CD4-positive, alpha-beta T cell treated with Interleukin-1 beta for 1 hour (primary cell): Measurements from ENCODE around the gene GTPBP6.
"Not testable (repeated sequence)": the region's sequence is repeated elsewhere in the genome, so short reads cannot be mapped to it uniquely, and the experiment has no call there.

Experiments used
- DNase-seq, 2 donors: peaks; one replicate each; pipeline ENCODE4 v3.0.0-alpha.2; 2020 to 2022

Gene GTPBP6

DNA sequence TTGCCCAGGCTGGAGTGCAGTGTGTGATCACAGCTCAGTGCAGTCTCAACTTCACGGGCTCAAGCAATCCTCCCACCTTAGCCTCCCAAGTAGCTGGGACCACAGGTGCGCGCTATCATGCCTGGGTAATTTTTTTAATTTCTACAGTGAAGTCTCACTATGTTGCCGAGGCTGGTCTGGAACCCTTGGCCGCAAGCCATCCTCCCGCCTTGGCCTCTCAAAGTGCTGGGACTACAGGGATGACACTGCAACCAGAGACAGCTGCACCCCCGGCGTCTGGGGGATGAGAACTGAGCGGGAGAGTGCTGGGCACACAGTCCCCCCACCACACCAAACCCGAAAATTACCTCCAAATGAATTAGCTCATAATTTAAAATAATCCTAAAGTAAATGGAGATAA, 33.1 kb upstream of the GTPBP6 start:
- no peak for DNase-seq

DNA sequence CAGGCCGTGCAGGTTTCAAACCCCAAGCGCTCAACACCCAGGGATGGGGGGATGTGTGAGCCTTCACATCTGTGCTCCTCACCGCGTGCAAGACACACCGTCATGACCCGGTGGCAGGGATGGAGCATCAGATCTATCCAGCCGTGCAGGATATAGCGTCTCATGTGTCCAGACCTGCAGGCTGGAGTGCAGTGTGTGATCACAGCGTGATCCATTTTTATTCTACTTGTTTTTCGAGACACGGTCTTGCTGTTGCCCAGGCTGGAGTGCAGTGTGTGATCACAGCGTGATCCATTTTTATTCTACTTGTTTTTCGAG, 32.7 kb upstream of the GTPBP6 start:
- not testable (repeated sequence) for DNase-seq

DNA sequence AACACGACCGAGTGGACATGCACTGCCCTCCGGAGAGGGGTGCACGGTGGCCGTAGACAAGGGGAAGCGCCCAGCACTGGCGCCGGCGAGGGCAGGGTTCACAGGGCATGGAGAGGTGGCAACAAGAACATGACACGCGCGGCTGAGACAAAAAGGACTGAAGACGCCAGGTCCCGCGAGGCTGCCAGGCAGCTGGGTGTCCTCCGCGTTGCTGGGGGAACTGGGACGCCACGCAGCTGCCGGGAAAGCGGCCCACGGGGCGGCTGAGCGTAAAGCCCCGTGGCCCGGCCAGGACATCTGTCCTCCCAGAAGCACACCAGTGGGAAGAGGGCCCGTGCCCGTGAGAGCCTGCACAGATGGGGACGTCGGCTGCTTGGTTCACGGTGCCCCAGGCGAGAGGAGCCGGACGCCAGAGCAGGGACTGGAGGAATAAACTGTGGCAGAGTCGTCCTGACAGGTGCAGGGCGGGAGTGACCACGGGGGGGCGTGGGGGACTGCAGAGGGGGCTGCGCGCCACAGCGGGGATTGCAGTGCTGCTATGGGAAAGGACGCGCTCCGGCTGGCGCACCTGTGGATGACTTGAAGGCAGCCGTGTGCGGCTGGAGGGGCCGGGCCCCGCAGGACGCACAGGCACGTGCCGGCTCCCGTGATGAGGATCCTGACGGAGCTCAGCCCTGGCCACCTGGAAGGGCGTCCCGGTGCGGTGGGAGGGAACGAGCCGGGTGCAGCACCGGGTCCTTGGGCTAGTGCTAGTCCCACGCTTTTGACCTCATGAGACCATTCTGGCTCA, 32.1 kb upstream of the GTPBP6 start:
- no peak for DNase-seq

DNA sequence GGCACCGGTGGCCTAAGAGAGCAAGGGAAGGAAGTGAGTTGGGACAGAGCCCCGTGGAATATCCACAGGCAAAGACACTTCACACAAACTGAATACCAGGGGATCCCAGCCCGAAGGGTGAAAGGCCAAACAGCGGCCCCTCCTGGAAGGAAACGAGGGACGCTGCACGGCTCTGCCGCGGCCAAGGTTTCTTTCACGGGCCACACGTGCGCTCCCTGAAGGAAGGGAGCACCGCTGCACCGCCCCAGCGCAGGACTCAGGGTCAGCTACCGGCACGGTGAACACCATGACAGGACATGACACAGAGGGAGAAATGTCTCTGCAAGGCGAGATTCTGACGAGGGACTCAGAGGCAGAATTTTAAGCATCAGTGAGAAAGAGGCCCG, 31.5 kb upstream of the GTPBP6 start:
- DNase-seq, result no peak

DNA sequence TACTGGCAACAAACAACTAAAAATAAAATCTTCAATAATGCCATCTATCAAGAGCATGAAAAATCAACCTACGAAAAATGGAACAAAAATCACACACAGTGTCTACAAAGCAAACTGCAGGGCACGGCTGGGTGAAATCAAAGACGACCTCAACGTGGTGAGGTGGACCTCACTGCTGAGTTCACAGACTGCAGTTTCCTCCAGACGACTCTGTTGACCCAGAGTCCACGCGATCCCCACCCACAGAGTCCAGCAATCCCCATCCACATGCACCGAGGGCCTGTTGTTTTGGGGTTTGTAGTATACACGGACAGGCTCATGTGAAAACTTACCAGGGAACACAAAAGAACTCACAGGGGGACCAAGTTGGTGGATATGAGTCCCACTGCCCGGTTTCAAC, 31.1 kb upstream of the GTPBP6 start:
- no peak for DNase-seq

DNA sequence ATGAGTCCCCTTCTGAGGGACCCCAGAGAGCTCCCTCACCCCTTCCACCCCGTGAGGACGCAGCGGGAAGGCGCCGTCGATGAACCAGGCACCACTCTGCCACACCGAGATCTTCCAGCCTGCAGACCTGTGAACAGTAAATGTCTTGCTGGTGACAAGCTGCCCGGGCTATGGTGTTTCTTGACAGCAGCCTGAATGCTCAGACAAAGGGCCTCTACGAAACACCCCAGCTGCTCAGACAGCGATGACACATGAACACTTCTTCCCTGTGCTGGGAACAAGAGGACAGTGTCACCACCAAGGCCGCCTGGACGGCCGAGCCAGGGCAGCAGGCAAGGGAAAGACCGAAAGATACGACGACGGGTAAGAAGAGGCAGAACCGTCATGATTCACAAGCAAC, 30.6 kb upstream of the GTPBP6 start:
- no peak for DNase-seq

DNA sequence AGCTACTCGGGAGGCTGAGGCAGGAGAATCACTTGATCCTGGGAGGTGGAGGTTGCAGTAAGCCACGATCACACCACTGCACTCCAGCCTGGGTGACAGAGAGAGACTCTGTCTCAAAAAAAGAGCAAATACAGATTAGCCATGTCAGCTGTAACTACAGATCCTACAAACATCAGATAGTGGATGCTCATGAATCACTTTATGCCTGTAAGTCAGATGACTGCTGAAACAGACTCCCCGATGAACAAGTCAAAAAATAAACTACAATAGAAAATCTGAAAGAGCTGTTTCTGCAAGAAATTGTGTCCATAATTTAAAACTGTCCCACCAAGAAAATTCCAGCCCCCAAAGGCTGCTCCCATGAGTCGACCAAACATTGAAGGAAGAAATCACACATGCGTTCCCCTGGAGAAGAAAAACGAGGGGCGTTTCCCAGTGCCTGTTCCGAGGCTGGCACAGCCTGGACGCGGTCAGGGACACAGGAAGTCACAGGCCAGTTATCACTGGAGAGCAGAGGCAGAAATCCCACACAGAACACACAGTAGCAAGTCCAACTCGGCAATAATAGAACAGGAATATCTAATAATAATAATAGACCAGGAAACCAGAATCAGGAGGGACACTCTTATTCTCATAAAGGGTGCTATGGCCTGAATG, 30.0 kb upstream of the GTPBP6 start:
- no peak for DNase-seq

DNA sequence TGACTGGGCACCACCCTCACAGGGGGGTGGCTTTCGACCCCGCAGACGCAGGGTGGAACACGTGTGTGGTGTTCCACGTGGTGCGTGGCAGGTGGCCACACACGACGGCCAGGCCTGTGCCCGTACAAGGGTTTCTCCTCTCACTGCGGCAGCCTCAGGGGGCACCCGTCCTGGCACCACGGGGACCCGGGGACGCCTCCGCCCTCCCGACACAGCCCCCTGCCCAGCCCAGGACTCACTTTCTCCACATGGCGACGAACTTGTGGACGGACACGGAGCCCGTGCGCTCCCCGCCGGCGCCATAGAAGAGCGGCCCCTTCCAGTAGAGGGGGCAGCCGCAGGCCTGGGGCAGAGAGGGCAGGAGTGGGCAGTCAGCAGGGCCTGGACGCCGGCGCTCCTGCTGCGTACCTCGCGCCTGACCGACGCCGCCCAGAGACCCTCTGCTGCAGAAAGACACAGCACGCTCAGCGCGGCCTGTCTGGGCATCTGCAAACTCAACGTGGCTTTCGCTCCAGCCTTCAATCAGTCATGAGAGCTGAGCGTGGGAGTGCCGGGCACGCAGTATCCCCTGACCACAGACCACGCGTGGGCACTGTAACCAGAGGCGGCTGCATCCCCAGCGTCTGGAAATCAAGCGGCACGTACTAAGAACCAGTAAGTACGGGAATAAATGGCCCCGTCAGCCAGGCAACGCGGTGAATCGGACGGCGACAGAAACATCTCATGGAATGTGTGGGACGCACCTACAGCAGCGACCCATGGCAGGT, 28.9 kb upstream of the GTPBP6 start:
- no peak for DNase-seq

DNA sequence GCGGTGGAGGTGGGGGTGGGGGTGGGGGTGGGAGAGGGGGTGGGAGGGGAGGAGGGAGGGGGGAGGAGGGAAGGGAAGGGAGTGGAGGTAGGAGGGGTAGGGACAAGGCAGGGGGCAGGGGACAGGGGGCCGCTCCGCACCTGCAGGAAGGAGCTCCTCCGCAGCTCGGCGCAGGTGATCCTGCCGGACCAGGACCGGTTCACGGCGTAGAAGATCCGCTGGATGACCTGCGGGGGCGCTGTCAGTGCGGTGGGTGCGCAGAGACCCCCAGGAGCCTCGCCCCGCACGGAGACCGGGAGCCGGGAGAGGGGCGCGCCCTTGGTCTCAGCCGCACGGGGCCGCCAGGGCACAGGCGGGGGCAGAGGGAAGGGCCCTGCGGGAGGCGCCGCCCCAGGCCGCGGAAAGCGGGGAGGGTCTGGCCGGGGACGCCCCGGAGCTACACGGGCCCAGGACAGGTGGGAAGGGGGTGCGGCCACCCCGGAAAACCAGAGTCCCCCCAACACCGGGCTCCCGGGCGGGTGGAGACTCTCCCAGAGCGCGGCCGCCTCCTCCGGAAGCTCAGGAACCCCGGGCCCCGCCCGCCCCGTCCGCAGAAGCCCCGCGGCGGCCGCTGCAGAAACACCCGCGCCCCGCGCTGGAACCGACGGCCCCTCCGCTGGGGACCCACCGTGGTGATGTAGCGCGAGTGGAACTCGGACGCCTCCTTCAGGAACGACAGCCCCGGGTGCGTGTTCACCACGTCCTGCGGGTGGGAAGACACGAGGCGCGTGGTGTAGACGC, 27.6 kb upstream of the GTPBP6 start:
- DNase-seq, result no peak

DNA sequence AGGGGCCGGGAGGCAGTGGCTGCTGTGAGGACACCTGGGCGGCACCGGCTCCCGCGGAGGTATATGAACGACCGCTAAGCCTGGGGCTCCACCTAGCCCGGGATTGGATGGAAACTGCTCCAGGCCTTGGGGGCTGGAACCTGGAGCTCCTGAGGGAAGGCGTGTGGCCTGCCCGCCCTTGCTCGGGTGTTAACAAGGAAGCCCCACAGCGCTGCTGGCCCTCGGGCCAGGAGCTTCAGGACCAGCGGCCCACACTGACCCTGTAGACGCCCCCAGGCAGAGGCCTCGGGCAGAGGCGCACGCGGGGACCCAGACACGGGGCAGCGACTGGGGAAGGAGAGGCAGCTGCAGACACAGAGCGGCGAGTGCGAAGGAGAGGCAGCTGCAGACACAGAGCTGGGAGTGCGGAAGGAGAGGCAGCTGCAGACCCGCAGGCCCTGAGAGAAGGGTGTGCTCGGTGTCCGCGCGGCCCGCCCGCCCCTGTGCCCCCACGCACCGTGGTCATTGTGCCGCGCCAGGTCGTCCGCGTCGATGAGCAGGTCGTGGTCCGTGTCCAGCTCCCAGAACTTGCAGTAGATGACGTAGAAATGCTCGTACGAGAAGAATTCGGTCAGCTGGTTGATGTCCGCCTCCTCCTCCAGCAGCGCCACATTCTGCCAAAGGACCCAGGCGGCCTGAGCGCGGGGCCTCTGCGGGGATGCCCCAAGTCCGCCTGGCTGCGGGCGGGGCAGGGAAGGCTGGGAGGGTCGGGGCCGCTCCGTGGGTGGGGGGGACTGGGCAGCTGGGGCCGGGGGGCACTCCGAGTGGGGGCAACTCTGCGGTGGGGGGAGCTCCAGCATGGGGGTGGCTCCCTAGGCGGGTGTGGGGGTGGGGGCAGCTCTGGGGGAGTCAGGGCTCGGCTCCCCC, 26.7 kb upstream of the GTPBP6 start:
- no peak for DNase-seq

DNA sequence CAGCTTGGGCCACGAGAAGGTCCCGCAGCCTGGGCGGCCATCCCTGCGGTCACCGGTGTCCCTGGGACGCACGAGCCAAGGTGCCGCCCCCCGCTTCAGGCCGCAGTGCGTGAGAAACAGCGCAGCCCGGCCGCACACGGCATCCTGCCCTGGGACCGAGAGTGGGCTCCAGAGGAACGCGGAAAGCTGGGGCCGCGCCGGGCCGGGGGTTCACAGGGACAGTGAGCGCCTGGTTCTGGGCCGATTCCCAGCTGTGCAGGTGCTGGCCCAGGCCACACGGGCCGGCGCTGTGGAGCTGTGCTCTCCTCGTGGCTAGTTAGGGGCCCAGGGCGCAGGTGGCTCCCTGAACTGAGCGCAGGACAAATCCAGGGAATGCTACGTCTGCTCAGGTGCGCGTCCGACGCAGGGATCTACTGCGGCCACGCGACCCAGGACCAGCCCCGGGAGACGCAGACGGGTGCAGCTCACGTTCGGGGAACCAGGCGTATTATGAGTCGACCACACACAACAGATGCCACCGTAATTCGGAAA, 25.8 kb upstream of the GTPBP6 start:
- no peak for DNase-seq

DNA sequence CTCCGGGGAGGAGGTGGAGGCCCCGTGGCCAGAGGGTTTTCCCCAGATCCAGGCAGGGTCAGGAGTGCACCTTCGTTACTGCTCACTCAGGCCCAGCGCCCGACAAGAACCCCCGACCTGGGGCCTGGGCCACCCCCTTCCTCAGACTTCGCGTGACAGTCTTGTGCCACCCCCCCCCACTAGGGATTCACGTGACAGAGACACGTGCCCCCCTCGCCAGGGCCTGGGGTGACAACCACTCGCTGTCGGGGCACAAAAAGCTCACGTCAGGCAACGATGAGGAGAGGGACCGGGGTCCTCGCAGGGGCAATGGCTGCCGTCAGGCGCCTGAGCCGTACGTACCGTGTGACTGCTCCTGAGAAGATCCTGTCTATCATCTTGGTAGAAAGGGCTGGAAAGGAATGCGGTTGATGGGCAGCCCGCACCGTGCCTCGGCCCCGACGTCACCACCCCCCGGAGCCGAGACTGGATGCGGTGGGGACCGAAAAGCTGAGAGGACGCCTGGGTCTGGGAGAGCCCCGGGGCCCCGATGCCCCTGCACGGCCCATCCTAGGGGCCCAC, 23.0 kb upstream of the GTPBP6 start:
- no peak for DNase-seq

DNA sequence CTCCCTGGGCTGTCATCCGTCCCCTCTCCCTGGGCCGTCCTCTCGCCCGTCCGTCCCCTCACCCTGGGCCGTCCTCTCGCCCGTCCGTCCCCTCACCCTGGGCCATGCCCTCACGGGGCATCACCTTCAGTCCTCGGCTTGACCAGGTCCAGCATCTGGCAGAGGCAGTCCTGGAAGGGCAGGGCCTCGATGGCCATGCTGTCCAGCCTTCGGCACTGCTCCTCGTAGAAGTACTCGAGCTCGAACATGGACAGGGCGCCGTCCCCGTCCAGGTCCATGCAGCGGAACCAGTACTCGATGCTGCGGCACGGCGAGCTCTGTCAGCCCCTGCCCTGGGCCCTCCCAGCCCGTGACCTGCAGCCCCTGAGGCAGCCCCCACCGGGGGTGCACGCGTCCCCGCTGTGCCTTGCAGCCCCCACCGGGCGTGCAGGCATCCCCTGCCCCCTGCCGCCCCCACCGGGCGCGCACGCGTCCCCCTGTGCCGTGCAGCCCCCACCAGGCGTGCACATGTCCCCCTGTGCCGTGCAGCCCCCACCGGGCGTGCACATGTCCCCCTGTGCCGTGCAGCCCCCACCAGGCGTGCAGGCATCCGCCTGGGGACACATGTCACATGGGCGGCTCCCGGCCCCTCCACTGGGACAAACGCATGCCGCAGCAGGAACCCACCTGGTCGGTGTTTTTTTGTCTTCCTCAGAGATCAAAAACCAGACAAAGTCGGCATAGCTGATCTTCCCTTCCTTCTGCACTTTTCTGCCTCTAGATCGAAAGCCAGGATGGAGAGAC, 22.2 kb upstream of the GTPBP6 start:
- no peak for DNase-seq

DNA sequence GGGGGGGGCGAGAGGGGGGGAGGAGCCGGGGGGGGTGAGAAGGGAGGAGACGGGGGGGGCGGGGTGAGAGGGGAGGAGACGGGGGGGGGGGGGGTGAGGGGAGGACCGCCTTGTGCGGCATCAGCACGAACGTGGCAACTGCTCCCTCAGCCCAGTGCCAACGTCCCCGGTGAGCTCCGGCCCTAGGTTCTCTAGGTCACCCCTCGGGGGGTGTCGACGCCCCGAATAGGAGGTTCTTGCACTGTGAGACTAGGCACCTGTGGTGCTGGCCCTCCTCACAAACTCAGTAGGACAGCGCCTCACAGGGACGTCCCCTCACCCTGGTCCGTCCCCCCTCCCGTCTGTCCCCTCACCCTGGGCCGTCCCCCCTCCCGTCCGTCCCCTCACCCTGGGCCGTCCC, 21.5 kb upstream of the GTPBP6 start:
- no peak for DNase-seq

DNA sequence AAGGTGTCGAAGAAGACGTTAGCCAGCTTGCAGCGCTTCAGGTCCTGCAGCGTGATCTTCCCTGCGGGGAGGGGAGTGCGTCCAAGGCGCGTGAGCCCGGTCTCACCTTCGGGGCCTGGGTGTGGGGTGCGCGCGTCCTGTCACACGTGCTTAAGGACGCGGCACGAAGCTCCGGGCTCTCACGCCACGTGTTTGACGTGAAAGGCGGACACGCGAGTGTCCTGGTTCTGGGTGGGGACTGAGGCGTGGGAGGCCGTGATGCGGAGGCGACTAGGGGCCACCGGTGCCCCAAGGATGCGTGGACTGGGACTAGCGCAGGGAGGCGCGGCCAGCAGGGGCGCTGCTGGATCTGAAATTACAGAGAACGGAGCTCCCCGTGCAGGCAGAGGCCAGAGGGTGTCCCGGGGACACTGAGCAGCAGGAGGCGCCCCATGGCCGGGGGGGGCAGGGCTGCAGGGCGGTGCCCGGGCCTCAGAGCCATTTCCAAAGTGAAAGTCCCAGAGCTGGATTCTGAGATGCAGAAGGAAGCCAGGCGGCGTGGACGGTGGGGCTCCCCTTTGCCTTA, 20.3 kb upstream of the GTPBP6 start:
- no peak for DNase-seq

DNA sequence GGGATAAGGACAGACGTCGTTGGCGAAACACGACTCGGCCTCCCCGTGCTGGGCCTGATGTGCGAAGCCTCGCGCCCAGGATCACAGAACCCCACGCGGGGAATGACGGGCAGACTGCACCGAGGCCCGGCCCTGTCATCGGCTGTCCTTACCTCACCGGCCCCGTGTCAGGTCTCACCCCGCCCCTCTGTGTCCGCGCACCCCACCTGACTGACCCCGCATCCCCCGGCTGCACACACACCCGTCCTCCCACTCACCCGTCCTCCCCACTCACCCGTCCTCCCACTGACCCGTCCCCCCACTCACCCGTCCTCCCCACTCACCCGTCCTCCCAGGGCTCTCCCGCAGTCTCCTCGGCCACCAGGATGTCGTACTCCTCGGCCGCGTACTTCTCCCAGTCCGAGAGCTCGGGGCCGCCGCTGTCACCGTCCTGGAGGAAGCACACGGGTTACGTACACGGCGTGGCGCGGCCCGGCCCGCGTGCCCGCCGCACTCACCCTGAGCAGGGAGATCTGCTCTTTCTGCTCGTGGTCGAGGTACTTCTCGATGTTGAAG, 19.8 kb upstream of the GTPBP6 start:
- no peak for DNase-seq

DNA sequence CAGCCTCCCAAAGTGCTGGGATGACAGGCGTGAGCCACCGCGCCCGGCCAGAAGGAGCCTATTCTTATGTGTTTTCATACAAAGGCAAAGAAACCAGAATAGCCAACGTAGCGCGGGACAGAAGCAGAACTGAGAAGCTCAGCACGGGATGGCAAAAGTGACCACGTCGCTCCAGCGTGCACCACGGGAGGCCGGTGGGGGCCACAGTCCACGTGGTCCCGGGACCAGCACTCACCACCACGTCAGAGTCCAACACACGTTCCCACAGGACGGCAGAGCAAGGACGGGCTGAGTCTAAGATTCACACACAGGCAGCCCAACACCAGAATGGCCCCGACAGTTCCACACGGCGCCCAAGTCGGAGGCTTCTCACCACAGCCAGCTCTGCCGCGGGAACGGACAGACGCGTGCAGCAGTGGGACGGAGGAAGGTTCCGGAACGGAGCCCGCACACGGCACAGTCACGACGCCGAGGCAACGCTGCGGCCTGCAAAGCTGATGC, 18.8 kb upstream of the GTPBP6 start:
- DNase-seq, result no peak

DNA sequence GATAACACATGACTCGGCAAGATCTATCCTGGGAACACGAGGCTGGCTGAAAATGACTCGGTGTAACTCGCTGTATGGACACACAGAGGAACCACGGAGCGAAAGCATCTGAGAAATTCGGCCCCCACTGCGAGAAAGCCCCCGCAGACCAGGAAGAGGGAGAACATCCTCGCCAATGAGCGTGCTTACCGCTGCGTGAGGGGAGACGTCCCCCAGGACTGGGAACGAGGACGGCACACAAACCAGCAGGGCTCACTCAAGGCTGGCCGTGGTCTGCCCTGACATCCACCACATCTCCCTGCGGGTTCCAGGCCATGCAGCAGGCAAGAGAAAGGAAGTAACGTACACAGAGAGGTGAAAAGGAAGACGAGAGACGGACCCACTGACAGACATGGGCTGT, 17.6 kb upstream of the GTPBP6 start:
- DNase-seq, result no peak

DNA sequence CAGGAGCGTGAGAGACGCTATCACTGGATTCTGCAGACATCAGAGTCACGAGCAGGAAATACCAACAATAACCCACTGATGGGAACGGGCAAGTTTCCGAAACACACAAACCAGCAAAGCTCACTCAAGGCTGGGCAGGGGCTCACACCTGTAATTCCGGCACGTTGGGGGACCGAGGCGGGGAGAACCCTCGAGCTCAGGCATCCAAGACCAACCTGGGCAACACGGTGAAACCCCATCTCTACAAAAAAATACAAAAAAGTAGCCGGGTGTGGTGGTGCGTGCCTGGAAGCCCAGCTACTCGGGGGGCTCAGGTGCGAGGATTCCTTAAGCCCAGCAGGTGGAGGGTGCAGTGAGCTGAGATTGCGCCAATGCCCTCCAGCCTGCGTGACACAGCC, 17.2 kb upstream of the GTPBP6 start:
- no peak for DNase-seq
